ACC112 (cell line): Measurements from ENCODE around the gene LDLRAD1.
"Not testable (repeated sequence)": the region's sequence is repeated elsewhere in the genome, so short reads cannot be mapped to it uniquely, and the experiment has no call there.

Experiments used
- H2AFZ ChIP-seq: fragments of 200-600 bp; sonication (generic); one replicate; pipeline ENCODE4 v1.6.0; 2017; ENCODE audit warnings: antibody characterized with exemption, low read length; ENCODE audit not compliant: unreplicated experiment
- H3K27ac ChIP-seq: fragments of 200-600 bp; sonication (generic); 2 replicates; pipeline ENCODE4 v1.5.1; 2014; ENCODE audit warnings: low read depth, mild to moderate bottlenecking, antibody characterized with exemption, low read length, moderate library complexity
- H3K27me3 ChIP-seq: fragments of 200-600 bp; sonication (generic); 2 replicates; pipeline ENCODE4 v1.6.1; 2014; ENCODE audit warnings: mild to moderate bottlenecking, antibody characterized with exemption, low read length, moderate library complexity, mixed read lengths; ENCODE audit not compliant: insufficient read depth
- H3K36me3 ChIP-seq: fragments of 200-600 bp; sonication (generic); 2 replicates; pipeline ENCODE4 v1.6.1; 2016; ENCODE audit warnings: mild to moderate bottlenecking, antibody characterized with exemption, low read length, moderate library complexity, mixed read lengths; ENCODE audit not compliant: insufficient read depth
- H3K4me1 ChIP-seq: fragments of 200-600 bp; sonication (generic); one replicate; pipeline ENCODE4 v1.6.1; 2016; ENCODE audit warnings: low read length, mixed read lengths; ENCODE audit not compliant: insufficient read depth, unreplicated experiment, control insufficient read depth
- H3K4me3 ChIP-seq: fragments of 200-600 bp; sonication (generic); 2 replicates; pipeline ENCODE4 v1.5.1; 2014; ENCODE audit warnings: mild to moderate bottlenecking, low read depth, low read length
- H3K79me2 ChIP-seq: fragments of 200-600 bp; sonication (generic); one replicate; pipeline ENCODE4 v1.6.0; 2016; ENCODE audit warnings: low read length; ENCODE audit not compliant: control insufficient read depth, unreplicated experiment, insufficient read depth

The LDLRAD1 gene

DNA sequence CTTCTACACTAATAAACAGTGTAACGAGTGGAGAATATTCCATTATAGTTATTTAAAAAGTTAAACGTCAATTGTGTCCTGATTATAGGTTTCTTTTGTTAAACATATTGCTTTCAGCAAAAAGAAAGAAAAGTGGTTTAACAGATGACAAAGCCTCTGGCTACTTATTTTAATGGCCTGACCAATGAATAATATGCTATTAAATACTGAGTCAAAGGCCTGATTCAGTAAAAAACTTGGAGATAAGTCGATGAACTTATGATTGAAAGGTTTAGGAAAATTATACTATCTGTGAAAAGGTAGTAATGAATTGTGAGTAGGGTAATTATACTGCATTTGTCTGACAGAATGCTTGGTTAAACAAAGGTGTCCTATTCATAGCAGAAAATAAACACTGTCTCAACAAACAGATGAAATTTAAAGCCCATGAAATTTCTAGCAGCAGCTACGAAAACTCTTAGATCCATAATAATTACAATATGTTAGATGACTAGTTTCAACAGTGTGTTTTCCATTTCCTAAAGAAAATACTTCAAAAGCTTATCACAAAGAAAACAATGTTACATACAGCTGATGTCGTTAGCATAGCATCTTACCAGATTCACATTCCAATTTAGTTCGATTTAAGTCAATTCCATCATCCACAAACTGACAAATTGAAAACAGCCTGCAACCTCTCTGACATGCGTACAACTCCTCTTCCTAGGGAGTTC, 28.8 kb upstream of the LDLRAD1 start:
- H3K36me3 ChIP-seq = peaks cover 5% of the 10 kb centered on the region; the same call in 1 of the 2 replicates
- peaks cover 60% of the 10 kb centered on the region for H3K79me2 ChIP-seq
- peak overlapping the region; percentile 48 for H3K27ac ChIP-seq
- H3K27me3 ChIP-seq = no peaks in the 10 kb centered on the region
- H3K4me3 ChIP-seq = peak overlapping the region; percentile 19
- H2AFZ ChIP-seq = no peak overlapping the region
- H3K4me1 ChIP-seq = peaks cover 39% of the 10 kb centered on the region

DNA sequence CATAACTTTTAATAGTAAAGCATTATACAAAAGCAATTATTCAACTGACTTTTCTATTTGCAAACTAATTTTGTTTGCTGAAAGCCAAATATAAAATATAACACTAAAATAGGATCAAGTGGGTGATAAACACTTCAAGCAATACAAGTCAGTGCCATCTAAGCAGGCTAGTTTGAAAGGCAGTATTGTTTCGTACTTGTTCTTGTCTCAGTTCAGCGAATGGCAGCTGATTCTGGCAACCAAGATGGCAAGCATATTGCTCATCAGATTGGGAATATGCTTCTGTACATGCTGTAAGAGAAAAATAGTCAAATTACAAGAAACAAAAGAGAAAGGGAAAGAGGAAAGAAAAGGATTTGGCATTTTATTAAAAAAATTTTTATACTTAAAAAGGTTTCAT, 27.5 kb upstream of the LDLRAD1 start:
- no peak overlapping the region for H3K4me3 ChIP-seq
- H3K79me2 ChIP-seq = peaks cover 47% of the 10 kb centered on the region
- no peaks in the 10 kb centered on the region for H3K27me3 ChIP-seq
- H3K4me1 ChIP-seq = peaks cover 30% of the 10 kb centered on the region
- H3K27ac ChIP-seq = no peak overlapping the region
- peaks cover 17% of the 10 kb centered on the region for H3K36me3 ChIP-seq
- no peak overlapping the region for H2AFZ ChIP-seq

DNA sequence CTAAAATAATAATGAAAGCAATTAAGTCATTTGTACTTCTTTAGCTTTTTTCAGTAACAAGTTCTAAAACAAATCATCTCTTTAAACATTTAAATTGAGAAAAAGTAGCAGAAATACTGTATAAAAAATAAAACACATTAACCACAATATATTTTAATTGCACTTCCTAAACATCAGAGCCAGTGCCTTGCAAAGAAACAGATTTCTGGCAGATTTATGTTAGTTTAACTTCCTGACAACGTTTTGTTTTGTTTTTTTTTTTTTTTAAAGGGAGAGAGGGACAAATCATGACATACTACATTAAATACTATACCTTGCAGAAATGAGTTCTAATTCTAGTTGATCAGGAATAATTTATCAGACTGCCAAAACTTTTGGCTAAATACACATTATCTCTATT, 23.8 kb upstream of the LDLRAD1 start:
- Histone ChIP-seq H3K79me2 (peaks cover 13% of the 10 kb centered on the region), H3K36me3 (peaks cover 20% of the 10 kb centered on the region), H2AFZ (no peak overlapping the region), H3K27ac (no peak overlapping the region), H3K27me3 (no peaks in the 10 kb centered on the region), H3K4me3 (no peak overlapping the region), H3K4me1 (peaks cover 6% of the 10 kb centered on the region)

DNA sequence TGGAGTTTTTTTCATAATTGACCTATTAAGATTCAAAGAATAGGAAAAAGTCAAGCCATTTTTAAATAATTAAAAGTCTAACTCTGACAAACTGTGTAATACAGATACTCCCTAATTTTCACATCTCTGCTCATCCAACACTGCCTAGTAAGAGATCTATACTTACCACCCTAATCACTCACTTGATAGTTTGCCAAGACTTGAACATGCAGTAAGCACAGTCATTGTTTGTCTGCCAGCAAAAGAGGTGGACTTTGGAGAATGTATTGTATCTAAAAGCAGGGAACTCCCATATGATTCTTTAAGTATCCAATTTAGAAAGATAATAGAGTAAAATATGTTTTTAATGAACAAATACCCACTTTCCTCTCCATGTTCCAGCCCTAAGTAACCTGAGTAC, 19.5 kb upstream of the LDLRAD1 start:
- Histone ChIP-seq H3K27me3 (no peaks in the 10 kb centered on the region), H3K36me3 (peaks cover 22% of the 10 kb centered on the region), H3K4me3 (no peak overlapping the region), H3K4me1 (no peaks in the 10 kb centered on the region), H3K79me2 (no peaks in the 10 kb centered on the region), H2AFZ (no peak overlapping the region), H3K27ac (no peak overlapping the region)

DNA sequence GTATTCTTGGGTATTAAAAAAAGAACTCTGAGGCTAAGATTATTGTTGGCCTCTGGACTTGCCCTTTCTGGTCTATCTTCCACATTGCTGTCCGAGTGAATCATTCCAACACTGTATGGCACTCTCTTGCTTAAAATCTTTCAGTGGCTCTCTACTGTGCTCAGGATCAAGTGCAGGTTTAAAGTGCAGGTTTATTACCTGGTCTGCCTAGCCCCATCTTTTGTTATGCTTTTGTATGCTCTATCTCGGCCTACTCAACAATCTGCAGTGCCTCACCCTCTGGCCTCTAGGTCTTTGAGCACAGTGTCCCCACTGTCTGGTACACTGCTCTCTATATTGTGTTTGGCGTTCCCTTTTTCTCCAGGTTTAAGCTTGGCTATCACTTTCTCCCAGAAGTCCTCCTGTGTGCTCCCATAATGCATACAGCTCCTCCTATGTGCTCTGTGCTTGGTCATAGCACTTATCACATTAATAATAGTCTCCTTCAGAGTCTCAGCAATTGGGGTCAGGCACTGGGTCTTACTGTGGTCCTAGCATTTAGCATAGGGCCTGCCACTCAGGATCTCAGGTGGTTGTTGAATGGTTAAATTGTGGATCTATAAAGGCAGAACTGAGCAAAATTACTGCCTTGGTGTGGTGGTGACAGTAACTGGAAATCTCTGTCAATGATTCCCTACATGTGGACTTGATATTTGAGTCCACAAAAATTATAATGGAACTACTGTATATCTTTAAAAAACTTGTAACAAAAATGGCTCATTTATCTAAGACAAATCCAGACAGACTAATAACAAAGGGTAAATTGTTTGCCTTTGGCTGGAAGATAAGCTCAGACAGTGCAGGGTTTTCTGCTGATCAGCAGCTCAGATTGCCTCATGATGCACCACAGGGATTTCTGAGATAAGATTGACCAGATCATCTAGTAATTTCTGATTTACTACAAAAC, 10.6 kb upstream of the LDLRAD1 start:
- Histone ChIP-seq H3K79me2 (no peaks in the 10 kb centered on the region), H3K4me3 (no peak overlapping the region), H3K36me3 (0 out of 2 replicates have a peak, but pooled peaks cover 2% of the 10 kb centered on the region), H3K4me1 (no peaks in the 10 kb centered on the region), H3K27ac (no peak overlapping the region), H3K27me3 (no peaks in the 10 kb centered on the region), H2AFZ (no peak overlapping the region)

DNA sequence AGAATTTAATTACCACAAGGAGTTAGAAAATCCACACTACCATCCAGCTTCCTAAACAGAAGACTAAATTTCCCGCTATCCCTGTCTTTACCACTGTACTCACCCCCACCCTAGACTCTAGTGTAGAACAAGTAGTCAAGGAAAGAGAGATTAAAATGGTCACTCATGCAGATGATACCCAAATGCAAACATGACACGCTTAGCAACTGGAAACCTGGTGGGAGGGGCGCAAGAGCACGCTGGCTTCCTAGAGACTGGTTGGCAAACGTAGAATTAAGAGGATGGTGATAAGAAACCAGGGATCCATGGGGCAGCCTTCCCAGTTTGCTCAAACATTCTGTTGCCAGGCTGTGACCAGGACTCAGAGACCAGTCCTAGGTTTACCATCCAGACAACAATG, 9.9 kb upstream of the LDLRAD1 start:
- H3K4me3 ChIP-seq = no peak overlapping the region
- H3K4me1 ChIP-seq = no peaks in the 10 kb centered on the region
- no peaks in the 10 kb centered on the region for H3K27me3 ChIP-seq
- H2AFZ ChIP-seq = no peak overlapping the region
- no peak overlapping the region for H3K27ac ChIP-seq
- H3K36me3 ChIP-seq = 0 out of 2 replicates have a peak, but pooled peaks cover 2% of the 10 kb centered on the region
- no peaks in the 10 kb centered on the region for H3K79me2 ChIP-seq

DNA sequence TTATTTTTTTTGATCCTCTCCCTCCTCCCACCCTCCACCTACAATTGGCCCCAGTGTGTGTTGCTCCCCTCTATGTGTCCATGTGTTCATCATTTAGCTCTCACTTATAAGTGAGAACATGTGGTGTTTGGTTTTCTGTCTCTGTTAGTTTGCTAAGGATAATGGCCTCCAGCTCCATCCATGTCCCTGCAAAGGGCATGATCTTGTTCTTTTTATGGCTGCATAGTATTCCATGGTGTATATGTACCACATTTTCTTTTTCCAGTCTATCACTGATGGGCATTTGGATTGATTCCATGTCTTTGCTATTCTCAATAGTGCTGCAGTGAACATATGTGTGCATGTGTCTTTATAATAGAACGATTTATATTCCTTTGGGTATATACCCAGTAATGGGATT, 6.8 kb upstream of the LDLRAD1 start:
- H3K4me1 ChIP-seq, H3K79me2 ChIP-seq: not testable (repeated sequence)

DNA sequence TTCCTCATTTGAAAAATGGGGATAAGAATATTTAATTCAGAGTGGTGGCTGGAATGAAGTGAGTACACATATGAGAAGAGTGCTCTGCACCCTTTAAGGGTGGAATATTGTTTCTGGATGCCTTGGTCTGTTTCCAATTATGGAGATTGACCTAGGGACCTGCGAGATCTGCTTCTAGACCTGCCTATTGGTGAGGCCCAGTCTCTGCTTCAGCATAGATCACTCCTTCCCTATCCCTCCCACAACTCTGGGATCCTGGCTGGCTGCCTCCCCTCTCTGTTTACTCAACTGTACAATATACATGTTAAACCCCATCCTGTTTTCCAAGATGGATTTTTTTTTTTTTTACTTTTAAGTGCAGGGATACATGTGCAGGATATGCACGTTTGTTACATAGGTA, 6.4 kb upstream of the LDLRAD1 start:
- Histone ChIP-seq H3K79me2 (no peaks in the 10 kb centered on the region), H3K4me3 (no peak overlapping the region), H3K27ac (no peak overlapping the region), H3K4me1 (no peaks in the 10 kb centered on the region), H3K27me3 (no peaks in the 10 kb centered on the region), H3K36me3 (no peaks in the 10 kb centered on the region), H2AFZ (no peak overlapping the region)

More for the DNA sequence above, 6.8 kb upstream of the LDLRAD1 start:
- not testable (repeated sequence) for H3K36me3 ChIP-seq, H3K4me3 ChIP-seq, H3K27me3 ChIP-seq, H3K27ac ChIP-seq, H2AFZ ChIP-seq

DNA sequence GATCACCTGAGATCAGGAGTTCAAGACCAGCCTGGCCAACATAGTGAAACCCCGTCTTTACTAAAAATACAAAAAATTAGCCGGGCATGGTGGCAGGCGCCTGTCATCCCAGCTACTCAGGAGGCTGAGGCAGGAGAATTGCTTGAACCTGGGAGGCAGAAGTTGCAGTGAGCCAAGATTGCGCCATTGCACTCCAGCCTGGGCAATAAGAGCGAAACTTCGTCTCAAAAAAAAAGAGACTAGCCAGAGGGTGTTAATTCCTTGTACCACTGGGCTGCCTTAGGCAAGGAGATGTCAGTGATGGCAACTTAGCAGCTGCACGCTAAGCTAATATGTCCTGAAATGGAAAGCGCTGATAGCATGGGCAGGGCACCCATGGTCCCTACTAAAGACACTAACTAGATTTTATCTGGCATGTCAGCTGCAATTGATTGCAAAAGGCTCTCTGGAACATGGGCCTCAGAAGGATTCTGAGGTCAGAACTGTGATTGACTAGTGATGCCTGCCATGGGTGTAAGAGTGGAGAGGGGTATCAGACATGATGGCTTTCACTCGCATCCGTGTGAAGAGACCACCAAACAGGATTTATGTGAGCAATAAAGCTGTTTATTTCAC, 1.7 kb upstream of the LDLRAD1 start:
- not testable (repeated sequence) for H3K4me1 ChIP-seq

DNA sequence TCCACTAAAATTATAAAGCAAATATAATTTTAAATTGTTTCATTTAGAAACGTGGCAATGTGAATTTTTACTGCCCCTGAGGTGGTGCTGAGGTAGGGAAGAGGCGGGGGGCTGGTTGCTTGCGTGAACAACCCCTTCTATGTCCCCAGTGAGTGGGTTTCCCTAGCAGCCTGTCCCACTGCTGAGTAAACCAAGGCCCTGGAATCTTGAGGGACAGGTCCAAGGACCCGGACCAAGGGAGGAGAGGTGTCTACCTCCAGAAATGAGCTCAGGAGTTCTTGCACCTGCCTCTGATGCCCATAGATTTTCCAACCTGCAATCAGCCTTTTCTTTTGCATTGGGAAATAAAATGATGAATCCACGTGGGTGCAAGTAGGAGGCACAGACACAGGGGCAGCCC, 649 bp upstream of the LDLRAD1 start:
- Histone ChIP-seq H3K4me3 (no peak overlapping the region), H3K36me3 (no peaks in the 10 kb centered on the region), H3K27ac (no peak overlapping the region), H2AFZ (no peak overlapping the region), H3K4me1 (peaks cover 5% of the 10 kb centered on the region), H3K79me2 (no peaks in the 10 kb centered on the region), H3K27me3 (peaks cover 7% of the 10 kb centered on the region; the same call in 1 of the 2 replicates)

More for the DNA sequence above, 1.7 kb upstream of the LDLRAD1 start:
- not testable (repeated sequence) for H3K27ac ChIP-seq, H3K27me3 ChIP-seq, H3K36me3 ChIP-seq, H3K79me2 ChIP-seq, H3K4me3 ChIP-seq, H2AFZ ChIP-seq
